ENCODE results near the gene SPPL3.

DNA sequence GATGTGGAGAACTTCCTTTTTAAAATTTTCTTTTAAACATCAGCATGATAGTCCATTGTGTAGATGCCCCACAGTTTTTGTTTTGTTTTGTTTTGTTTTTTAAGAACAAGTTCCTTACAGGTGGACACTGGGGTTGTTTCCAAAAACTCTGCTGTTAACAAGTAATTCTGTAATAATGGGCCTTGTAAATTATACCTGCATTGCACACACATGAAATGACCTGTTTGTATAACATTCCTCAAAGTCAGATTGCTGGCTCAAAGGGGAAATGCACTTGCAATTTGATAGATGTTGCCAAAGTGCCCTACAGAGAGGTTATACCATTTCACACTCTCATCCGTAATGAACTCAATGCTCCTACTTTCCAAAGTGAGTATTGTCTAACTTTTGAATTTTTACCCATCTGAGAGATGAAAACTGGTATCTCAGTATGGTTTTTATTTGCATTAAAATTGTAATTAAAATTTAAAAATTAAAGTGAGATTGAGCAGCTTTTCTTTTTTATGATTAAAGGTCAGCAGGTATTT lies 89.2 kb downstream of the SPPL3 start:
- TF ChIP-seq POLR2A (IDR thresholded peaks at IDR 0.05), result no peak
- TF ChIP-seq, protein P1, sequence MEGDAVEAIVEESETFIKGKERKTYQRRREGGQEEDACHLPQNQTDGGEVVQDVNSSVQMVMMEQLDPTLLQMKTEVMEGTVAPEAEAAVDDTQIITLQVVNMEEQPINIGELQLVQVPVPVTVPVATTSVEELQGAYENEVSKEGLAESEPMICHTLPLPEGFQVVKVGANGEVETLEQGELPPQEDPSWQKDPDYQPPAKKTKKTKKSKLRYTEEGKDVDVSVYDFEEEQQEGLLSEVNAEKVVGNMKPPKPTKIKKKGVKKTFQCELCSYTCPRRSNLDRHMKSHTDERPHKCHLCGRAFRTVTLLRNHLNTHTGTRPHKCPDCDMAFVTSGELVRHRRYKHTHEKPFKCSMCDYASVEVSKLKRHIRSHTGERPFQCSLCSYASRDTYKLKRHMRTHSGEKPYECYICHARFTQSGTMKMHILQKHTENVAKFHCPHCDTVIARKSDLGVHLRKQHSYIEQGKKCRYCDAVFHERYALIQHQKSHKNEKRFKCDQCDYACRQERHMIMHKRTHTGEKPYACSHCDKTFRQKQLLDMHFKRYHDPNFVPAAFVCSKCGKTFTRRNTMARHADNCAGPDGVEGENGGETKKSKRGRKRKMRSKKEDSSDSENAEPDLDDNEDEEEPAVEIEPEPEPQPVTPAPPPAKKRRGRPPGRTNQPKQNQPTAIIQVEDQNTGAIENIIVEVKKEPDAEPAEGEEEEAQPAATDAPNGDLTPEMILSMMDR (IDR thresholded peaks at IDR 0.05), result no peak
- no peak for TF ChIP-seq POLR2AphosphoS5 (IDR thresholded peaks at IDR 0.05)
- TF ChIP-seq EP300 (IDR thresholded peaks at IDR 0.05), result no peak

Data from stomach (tissue), 4 donors.